Hematopoietic multipotent progenitor cell treated with erythropoietin and hydrocortisone succinate and interleukin-3 and kit ligand, for 4 days (in vitro differentiated cells): ENCODE results near the gene C5orf58.

ENCODE experiments used
- DNase-seq: peaks from one replicate; pipeline ENCODE4 v3.0.0-alpha.2; 2015

Gene C5orf58, protein sequence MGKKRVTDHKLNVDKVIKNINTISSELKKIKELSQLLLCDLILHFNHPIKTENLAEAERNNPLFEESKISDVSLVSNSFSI

DNA sequence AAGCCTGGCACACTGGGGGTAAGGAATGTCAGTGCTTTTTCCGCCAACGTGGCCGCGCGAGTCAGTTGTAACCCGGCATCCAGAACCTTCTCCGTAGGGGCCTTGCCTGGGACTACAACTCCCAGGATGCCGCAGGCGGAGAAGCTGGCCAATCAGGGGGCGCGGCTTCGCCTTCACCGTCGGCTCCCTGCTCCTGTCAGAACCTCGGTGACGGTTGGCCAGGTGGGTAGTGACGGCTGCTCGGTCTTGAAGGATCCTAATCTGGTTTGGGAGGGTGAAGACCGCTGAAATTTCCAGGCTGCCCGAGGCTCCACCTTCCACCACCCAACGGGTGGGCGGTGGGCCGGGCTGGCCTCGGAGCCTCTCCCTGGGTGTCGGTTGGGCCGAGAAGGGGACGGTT lies at the start of gene C5orf58:
Gene C5orf58, plus strand, starts transcription at position 200 of the 400 bp plus-strand sequence. CDS start 1,992 bp downstream, outside the sequence.
- DNase-seq: no peak

DNA sequence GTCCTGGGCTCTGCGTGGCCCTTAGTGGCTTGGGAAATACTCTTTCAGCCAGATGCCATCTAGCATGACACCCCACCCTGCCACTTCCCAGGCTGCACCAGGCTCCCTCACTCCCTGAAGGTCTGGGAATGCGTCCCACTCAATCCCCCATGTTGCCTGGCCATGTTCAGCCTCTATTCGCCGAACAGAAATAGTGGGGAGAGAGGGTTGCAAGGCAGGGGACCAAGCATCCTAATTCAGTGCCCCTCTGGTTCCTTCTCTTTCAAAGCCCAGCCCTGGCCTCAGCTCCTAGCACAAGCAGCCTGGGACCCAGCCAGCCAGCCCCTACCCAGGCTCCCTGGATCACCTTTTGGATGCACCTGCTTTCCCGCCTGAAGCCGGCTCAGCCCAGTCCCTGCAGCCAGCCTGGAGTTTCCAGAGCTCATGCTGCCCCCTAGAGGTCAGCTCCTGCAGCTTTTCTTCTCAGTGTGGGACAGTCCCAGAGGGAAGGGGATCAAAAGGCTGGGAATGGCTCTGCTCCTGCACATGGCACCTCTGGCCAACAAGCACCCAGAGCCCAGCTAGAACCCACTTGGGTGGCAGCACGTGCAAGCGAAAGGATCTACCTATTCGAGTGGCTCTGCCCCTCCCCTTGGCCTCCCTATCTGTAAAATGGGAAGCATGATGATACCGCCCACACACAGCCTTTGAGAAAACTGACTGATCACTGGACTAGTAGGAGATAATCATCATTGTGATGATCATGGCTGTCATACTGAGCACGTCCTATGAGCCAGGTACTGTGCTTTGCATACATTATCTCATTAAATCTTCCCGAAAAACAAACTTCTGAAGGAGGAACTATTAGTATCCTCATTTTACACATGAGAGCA lies 48.7 kb upstream of the C5orf58 start:
- DNase-seq: peak; percentile 71

DNA sequence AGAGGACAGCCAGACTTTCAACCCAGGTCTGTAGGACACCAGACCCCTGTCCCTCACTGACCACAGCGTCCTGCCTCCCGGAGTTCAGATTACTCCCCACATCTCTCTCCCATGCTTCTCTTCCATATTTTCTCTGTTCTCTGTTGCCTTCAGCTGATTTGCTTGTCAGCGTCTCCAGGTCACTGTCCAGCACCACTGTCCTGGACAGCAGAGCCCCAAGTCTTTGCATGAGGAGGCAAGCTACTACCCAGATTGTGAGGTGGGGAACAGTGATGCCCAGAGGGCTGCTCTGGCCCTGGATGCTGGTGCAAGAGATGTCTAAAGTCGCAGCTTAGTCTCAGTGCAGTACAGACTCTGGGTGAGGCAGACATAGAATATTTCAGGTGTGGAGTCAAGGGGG lies 48.0 kb upstream of the C5orf58 start:
- DNase-seq: no peak

DNA sequence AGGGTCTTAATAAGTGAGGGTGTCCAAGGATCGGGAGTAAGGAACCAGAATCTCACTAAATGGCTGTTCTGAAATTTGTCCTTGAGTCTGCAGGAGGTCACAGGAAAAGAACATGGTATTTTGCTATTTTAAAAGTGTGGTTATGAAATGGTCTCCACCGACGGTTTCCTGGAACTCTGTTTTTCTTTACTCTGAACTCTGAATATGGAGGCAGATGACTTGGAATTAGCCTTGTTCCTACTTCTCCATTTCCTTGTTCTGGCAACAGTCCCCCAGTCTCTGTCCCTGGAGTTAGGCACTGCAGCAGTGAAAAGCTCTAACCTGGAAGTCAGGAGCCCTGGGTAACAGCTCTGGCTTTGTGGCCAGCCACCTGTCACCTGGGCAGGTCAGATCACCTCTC lies 46.6 kb upstream of the C5orf58 start:
- DNase-seq: no peak

DNA sequence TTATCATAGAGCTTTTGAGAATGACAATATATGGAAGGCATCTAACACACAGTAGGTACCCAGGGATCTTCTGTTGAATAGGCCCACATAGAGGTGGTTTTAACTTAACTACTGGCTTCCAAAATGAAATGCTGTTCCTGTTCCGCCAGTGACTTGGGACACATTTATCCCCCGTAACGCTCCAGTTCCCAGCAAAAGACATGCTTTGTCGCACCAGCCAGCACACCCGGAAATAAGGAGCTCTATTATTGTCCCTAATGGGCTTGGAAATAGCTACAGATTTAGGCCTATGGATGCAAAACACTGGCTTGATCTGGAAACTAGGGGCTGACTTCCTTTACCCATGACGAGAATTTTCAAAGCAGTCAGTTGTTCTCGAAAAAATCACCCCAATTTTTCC lies 45.9 kb upstream of the C5orf58 start:
- no peak for DNase-seq

DNA sequence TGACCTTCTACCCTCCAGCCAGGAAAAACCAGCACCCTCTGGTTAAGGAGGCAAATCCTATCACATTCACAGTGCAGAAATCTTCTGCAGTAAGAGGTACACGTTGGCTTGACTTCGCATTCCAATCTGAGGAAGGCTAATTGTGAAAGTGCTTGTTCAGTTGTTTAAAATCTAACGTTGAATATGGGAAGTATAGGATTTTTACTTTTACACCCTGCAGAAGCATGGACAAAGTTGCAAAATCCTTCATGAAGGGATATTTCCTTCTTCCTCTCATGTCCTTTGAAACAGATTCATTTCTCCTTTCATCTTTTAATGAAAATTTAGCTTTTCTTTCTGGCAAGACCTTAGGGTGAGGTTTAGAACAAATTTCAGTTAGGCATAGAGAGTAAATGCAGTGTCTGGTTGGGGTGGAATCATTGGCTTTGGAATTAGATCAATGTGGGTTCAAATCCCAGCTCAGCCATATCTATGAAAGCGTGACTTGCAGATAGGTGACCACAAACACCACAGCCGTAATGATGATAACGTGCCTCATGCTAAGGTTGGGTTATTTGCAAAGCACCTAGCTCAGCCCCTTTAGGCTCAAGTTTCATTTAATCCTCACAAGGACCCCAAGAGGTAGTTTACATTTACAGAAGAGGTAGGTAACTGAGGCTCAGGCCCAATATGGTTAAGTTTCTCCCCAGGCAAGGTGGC lies 42.2 kb upstream of the C5orf58 start:
- peak; percentile 53 for DNase-seq

DNA sequence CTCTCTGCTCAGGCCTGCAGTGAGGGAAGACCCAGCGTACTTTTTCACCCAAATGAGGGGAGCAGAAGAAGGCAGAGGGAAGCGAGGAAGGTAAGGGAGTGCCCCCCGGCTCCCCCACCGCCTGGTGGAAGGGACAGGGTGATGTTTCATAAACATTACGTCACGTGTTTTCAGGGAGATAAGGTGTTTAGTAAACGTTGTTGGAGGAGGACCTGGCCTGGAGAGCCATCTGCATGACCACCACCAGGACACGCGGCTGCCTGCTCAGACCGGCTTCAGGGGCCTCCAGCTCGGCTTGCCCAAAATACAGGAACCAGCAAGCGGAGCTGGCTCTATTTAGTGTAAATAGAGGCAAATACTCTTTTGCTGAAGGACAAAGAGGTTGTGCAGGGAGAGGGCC lies 40.0 kb upstream of the C5orf58 start:
- no peak for DNase-seq

DNA sequence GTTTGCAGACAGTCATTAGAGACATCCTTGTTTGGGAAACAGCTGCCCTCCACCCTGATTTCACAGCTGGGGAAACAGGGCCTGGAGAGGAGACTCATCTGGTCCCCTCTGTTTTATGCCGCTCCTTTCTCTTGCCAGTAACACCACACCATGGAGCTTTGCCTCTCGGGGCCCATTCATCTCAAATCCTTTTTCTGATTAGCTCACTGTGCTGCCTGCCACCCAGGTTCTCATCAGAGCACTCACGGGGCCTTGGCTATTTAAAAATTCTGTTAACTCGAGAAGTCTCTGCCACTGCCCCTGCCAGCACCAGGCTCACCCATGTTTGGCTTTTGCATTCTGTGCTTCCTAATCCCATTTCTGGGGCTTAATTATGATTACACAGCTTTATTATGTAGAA lies 36.8 kb upstream of the C5orf58 start:
- DNase-seq: no peak

DNA sequence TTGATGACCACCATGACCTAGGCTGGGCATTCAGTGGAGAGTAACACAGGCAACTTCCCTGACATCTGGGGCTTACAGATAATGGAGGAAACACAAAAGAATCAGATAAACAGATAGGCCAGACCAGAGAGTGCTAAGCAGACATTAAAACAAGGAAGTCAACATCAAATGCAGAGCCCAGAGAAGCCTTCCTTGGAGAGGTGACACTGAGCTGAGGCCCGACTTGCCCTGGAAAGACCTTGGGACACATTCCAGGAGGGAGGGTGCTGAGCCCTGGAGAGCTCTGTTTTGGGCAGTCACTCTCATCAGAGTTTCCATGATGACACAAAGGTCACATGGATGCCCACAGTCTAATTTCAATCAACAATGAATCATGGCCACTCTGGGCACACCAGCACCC lies 31.9 kb upstream of the C5orf58 start:
- DNase-seq: peak; percentile 75

DNA sequence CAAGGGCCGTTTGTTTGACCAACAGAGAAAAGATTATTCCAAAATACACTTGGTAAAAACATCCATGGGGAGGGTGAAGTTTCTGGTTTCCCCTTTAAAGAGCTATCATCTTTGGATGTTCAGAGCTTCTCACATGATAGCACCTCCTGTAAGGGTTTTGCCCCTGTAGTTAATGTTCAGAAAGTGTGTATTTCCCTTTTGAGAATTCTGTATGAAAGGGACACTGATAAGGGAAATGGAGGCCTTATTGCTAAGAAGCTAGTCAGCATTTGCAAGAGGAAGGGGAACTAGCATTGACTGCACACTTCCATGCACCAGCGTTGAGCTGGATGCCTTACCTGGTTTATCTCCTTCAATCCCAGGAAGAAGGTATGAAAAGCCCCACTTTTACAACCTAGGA lies 31.5 kb upstream of the C5orf58 start:
- DNase-seq: peak; percentile 40

DNA sequence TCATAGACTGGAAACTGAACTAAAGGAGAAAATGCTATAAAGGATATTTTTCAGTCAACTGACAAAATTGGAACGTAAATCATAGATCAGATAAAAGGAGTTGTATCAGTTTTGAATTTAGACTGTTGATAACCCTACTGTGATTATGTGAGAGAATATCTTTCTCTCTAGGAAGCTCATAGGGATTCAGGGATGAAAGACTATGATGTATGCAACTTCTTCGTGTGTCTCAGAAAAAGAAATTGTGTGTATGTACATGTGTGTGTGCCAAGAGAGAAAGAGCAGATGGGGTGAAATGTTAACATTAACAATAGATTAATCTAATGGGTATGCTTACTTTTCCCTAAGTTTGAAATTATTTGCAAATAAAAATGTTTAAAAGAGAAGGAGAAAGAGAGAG lies 30.7 kb upstream of the C5orf58 start:
- DNase-seq: no peak

DNA sequence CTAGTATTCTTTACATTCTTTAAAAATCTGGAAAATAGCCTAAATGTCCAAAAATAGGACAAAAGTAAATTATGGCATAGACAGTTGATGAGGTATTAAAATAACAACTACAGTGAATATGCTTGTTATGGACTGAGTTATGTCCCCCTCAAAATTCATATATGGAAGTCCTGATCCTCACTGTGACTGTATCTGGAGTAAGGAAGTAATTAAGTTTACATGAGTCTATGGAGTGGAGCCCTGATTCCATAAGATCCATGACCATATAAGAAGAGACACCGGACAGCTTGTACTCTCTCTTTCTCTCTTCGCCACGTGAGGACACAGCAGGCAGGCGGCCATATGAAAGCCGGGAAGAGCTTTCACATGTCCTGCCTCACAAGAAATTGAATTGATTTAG lies 28.6 kb upstream of the C5orf58 start:
- no peak for DNase-seq

DNA sequence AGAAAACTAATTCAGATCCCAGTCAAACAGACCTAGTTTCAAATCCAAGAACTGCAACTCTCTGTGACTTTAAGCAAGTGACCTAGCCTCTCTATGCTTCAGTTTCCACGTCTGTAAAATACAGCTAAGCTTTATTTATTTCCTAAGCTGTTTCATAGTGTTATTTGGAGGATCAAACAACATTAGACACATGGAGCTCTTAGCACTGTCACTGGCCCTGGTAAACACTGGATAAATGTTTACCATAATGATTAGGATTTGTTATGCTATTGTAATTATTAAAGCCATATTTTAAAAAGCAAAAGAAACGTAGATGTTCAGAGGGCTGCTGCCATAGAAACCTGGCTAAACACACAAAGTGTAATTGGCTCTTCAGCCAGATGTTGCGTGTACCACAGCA lies 26.6 kb upstream of the C5orf58 start:
- no peak for DNase-seq

DNA sequence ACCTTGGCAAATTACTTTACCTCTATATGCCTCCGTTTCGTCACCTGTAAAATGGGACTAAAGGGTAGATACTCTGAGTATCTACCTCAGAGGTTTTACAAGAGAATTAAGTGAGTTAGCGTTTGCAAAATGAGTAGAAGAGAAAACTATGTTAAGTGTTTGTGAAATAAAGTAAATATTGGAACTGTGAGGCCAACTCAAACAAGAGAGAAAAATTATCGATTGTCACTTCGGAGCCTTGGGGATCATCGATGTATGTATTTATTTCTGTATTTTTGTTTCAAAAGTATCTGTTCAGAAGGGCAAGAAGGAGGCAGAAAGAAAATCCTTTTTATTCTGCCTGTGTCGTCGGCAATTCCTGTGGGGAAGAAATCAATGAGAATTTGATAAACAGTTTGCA lies 25.8 kb upstream of the C5orf58 start:
- DNase-seq: no peak

DNA sequence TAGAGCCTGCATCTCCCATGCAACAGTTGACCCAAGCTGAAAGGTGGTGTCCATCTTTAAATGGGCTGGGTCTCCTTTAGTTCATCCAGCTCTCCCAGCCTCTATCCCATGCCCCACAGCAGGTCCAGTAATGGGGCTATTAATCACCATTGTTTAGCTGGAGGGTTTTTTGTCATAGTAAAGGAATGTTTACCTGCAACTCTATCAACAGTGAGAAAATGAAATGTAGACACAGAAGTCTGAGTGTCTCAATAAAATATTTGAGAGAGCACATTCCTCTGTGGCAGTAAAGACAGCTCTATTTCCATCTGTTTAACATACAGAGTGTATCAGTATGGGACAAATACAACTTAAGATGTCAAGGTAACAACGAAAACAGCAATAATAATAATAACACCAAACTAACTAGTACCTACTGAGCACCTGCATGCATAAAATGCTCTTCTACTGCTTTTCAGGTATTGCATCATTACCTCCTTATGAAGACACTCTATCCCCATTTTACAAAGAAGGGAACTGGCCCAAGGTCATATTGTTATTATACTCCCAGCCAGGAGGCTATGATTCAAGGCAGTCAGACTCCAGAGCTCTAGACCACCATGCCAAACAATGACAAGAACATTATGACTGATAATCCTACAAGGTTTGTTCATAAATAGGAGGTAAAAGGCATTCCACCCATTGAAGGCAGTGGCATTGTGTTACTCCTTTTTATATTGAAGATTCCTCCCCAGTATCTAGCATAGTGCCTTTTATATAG lies 21.0 kb upstream of the C5orf58 start:
- DNase-seq: no peak

DNA sequence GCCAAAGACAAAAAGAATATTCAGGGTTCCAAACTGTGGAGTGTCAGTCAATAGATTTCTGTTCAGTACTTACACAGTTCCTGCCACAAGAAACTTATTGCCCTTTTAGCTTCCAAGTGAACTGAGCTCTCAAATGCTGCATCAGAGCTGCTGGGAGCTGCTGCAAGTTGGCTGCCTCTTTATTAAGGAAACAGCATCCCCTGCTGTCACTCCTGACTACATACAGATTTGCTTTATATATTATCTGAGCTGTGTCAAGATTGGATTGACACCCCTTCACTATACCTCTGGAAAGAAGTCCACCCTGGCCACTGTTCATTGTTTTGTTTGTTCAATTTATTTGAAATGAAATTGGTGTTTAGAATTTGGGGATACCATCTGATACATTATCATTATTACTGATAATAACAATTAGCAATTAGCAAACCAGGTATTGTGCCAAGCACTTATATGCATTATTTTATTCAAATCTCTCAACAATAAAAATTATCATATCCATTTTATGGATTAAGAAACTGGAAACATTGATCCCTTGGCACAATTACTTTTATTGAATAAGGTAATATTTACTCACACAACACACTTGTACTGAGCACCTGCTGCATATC lies 16.4 kb upstream of the C5orf58 start:
- peak; percentile 86 for DNase-seq

DNA sequence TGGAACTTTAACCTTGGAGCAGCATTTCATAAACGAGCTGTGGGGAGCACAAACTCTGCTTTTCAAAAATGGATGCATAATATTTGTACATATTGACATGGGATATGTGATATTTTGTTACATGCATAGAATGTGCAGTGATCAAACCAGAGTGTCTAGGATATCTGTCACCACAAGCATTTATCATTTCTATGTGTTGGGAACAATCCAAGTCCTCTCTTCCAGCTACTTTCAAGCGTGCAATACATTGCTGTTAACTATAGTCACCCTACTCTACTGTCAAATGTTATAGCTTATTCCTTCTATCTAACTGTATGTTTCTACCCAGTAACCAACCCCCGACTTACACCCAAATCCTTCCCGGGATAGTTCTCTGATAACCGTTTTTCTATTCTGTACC lies 15.0 kb upstream of the C5orf58 start:
- no peak for DNase-seq

DNA sequence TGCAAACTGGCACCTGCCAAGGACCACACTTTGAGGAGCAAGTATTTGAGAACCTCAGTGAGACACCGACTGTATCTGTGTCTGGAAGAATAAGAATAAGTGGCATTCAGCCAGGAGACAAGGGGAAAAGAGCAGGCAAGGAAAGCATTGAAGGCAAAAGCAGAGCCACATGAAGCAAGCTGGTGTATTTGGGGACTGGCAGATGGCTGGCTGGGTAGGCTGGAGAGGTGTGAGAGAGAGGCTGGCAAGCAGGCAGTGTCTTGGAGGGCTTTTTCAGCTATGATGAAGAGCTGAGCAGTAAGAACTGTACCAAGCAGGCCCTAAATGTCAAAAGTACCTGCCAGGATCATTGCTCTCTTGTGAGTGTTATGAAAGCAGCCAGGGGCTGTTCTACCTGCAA lies 14.1 kb upstream of the C5orf58 start:
- no peak for DNase-seq

DNA sequence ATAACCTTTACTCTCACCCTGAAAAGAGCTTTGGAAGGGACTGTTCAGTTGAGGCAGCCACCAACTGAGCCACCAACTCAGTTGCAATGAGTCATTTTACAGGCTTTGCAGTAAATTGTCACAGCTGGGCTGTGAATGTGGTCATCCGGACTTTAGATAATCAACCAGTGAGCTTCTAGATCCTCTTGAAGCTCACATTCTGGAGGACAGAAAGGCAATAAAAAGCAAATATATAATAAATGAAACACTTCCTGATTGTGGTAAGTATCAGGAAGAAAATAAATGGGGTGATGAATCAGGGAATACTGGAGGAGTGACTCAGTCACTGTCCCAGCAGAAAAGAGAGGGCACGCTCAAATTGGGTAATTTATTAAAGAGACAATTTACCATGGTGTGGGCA lies 13.2 kb upstream of the C5orf58 start:
- peak; percentile 42 for DNase-seq

DNA sequence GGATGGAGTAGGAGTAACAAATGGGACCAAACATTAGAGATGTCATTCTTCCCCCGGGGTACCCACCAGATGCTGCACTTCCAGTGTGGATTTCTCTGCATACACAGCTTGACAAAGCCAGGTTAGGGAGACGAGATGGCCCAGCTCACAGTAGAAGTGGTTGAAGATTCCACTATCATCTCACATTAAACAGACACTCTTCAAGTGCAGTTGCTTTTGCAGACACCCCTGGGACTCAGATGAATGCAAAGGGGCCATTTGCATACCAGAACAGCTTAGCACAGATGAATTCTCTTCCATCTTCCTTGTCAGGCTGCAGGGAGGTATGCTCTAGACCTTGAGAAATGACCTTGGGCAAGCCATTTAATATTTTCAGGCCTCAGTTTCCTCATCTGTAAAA lies 12.6 kb upstream of the C5orf58 start:
- no peak for DNase-seq

DNA sequence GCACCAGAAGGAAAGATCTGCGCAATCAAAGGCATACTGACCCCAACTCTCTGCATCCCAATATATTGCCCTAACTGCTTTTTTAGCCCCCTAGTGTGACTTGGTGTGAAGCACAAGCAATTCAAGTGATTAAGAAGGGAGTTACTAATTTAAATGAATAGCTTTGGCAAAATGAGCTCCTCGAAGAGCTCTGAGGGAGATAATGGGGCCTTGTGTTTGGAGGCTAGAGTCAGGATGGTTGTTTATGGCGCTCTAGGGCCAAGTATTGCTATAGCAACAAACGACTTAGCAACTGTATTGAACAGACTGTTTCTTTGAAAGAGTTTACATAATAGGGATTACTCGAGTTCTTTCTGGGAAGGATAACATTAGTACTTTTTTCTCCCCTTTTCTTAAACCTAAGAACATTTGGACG lies 11.5 kb upstream of the C5orf58 start:
- peak; percentile 35 for DNase-seq

DNA sequence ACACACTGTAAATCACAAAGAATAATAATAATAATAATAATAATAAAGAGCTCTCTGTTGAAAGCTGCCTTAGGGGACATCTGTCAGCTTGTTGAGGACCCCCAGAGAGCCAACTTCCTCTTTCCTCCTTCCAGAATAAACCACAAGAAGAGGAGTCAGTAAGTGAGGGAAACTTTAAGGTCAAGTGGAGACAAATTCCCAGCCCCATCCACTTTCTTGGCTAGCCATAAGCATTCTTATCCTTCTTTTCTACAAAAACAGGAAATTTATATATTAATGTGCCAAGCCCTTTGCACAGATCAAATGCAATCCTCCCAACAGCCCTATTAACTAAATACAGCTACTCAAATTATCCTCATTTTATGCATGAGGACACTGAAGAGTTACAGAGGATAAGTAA lies 9.4 kb upstream of the C5orf58 start:
- no peak for DNase-seq

DNA sequence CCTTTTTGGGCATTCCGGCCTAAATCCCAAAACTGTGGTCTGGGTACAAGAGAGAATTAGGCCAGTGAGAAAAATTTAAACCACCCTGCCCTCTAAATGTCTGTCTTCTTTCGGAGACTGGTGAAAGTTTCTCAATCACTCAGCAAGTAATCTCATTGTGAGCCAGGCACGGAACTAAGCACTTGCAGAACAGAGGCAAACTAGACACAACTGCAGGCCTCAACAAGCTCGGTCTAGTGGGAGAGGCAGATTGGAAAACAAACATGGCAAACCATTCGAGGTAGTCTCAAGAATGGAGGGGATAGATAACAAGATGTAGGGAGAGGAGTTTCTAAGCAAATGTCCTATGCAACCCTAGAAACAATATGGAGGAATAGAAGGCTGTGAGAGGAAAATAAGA lies 8.9 kb upstream of the C5orf58 start:
- DNase-seq: no peak
